Measurements from ENCODE around the gene SH3PXD2B. TPM values are rescaled to one million over a fixed set of nuclear protein-coding genes. Genes with fewer than 3 reads are reported as not detected.

SH3PXD2B gene
- total and polyA plus RNA-seq, 2 donors (not counting 1 experiment from before 2014, with no cell fraction given), result 12.6 to 21.1 TPM

DNA sequence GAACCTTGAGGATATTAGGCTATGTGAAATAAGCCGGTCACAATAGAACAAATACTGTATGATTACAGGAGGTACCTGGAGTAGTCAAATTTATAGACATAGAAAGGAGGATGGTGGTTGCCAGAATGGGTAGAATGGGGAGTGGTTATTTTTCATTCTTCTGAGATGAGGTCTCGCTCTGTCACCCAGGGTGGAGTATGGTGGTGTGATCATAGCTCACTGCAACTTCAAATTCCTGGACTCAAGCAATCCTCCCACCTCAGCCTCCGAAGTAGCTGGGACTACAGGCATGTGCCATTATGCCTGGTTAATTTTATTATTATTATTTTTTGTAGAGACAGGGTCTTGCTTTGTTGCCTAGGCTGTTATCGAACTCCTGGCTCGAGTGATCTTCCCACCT, 27.1 kb downstream of the SH3PXD2B start:
- H2AFZ ChIP-seq (ENCODE audit: low read length), result no peak overlapping the region
- H4K20me1 ChIP-seq (ENCODE audit: control insufficient read depth, extremely low read depth, insufficient read depth, low read length), result no peaks in the 10 kb centered on the region
- no peak overlapping the region for H3K4me2 ChIP-seq (ENCODE audit: extremely low read depth, insufficient read depth, low read length)
- no peaks in the 10 kb centered on the region for H3K27me3 ChIP-seq (ENCODE audit: control insufficient read depth, insufficient read depth, low read length)
- H3K36me3 ChIP-seq (ENCODE audit: control insufficient read depth, insufficient read depth, low read length), result no peaks in the 10 kb centered on the region
- no peak overlapping the region for H3K27ac ChIP-seq (ENCODE audit: insufficient read depth, low read length)
- H3K79me2 ChIP-seq (ENCODE audit: control insufficient read depth, insufficient read depth, low read length), result peaks cover 5% of the 10 kb centered on the region
- H3K4me1 ChIP-seq (ENCODE audit: control insufficient read depth, extremely low read depth, insufficient read depth, low read length), result peaks cover 14% of the 10 kb centered on the region
- no peak for TF ChIP-seq EZH2 (IDR thresholded peaks at IDR 0.05; ENCODE audit: low read length, missing control alignments)
- TF ChIP-seq, protein P1, sequence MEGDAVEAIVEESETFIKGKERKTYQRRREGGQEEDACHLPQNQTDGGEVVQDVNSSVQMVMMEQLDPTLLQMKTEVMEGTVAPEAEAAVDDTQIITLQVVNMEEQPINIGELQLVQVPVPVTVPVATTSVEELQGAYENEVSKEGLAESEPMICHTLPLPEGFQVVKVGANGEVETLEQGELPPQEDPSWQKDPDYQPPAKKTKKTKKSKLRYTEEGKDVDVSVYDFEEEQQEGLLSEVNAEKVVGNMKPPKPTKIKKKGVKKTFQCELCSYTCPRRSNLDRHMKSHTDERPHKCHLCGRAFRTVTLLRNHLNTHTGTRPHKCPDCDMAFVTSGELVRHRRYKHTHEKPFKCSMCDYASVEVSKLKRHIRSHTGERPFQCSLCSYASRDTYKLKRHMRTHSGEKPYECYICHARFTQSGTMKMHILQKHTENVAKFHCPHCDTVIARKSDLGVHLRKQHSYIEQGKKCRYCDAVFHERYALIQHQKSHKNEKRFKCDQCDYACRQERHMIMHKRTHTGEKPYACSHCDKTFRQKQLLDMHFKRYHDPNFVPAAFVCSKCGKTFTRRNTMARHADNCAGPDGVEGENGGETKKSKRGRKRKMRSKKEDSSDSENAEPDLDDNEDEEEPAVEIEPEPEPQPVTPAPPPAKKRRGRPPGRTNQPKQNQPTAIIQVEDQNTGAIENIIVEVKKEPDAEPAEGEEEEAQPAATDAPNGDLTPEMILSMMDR (conservative IDR thresholded peaks at IDR 0.05 in 1 of 2, IDR thresholded peaks at IDR 0.05 in 1 of 2; ENCODE audit: low read depth in 1 of 2, low read length in 2 of 2), result no peak
- no peak for DNase-seq (ENCODE audit: low read depth in 2 of 2)
- H3K9ac ChIP-seq (ENCODE audit: insufficient read depth, low read length), result no peak overlapping the region
- no peak overlapping the region for H3K4me3 ChIP-seq (replicated peaks in 1 of 4; ENCODE audit: control extremely low read depth in 1 of 4, insufficient read depth in 1 of 4, low read depth in 3 of 4, low read length in 4 of 4)
- H3K9me3 ChIP-seq (ENCODE audit: control insufficient read depth, insufficient read depth, low read depth, low read length), result no peaks in the 10 kb centered on the region

DNA sequence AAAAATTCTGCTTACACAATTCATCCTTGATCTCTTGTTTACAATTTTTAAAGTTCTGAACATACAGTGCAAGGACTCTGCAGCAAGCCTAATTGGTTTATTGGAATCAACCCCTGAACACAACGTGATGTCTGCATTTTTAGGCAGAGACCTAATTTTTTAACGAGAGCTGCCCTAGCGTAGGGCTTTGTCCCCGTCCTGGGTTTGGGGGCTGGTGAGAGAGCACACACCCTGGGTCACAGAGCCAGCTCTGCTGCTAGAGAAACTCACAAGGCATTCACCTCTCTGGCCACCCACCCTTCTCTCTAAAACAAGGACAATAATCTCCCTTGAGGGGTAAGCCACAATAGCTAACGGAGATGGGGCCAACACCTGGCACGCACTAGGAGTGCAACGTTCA, 28.2 kb downstream of the SH3PXD2B start:
- H3K9ac ChIP-seq (ENCODE audit: insufficient read depth, low read length), result no peak overlapping the region
- peaks cover 14% of the 10 kb centered on the region for H3K4me1 ChIP-seq (ENCODE audit: control insufficient read depth, extremely low read depth, insufficient read depth, low read length)
- no peak overlapping the region for H2AFZ ChIP-seq (ENCODE audit: low read length)
- H3K9me3 ChIP-seq (ENCODE audit: control insufficient read depth, insufficient read depth, low read depth, low read length), result no peaks in the 10 kb centered on the region
- H3K4me3 ChIP-seq (replicated peaks in 1 of 4; ENCODE audit: control extremely low read depth in 1 of 4, insufficient read depth in 1 of 4, low read depth in 3 of 4, low read length in 4 of 4), result no peak overlapping the region
- H3K79me2 ChIP-seq (ENCODE audit: control insufficient read depth, insufficient read depth, low read length), result peaks cover 5% of the 10 kb centered on the region
- H3K36me3 ChIP-seq (ENCODE audit: control insufficient read depth, insufficient read depth, low read length), result no peaks in the 10 kb centered on the region
- TF ChIP-seq, protein P1 (conservative IDR thresholded peaks at IDR 0.05 in 1 of 2, IDR thresholded peaks at IDR 0.05 in 1 of 2; ENCODE audit: low read depth in 1 of 2, low read length in 2 of 2), result no peak
- no peak for TF ChIP-seq EZH2 (IDR thresholded peaks at IDR 0.05; ENCODE audit: low read length, missing control alignments)
- DNase-seq (ENCODE audit: low read depth in 2 of 2), result peak in 1 of 2 donors; percentile 71
- no peaks in the 10 kb centered on the region for H3K27me3 ChIP-seq (ENCODE audit: control insufficient read depth, insufficient read depth, low read length)
- no peaks in the 10 kb centered on the region for H4K20me1 ChIP-seq (ENCODE audit: control insufficient read depth, extremely low read depth, insufficient read depth, low read length)
- H3K4me2 ChIP-seq (ENCODE audit: extremely low read depth, insufficient read depth, low read length), result no peak overlapping the region
- no peak overlapping the region for H3K27ac ChIP-seq (ENCODE audit: insufficient read depth, low read length)

DNA sequence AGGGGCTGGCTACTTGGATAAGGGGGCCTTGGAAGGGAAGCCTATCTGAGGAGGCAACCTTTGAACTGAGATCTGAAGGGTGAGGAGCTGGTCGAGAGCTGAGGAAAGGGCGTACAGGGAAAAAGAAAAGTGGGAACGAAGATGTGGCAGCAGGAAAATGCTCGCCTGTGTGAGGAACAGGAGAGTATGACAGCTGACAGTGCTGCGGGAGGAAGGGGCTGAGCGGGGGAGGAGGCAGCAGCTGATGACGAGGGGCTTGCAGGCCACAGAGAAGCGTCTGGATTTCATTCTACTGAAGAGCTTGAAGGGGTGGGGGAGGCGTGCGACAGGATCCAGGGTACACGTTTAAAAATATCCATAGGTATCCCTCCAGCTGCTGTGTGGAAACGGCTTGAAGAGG, 28.9 kb downstream of the SH3PXD2B start:
- Histone ChIP-seq H3K36me3 (ENCODE audit: control insufficient read depth, insufficient read depth, low read length) (no peaks in the 10 kb centered on the region), H3K27me3 (ENCODE audit: control insufficient read depth, insufficient read depth, low read length) (no peaks in the 10 kb centered on the region), H3K79me2 (ENCODE audit: control insufficient read depth, insufficient read depth, low read length) (peaks cover 5% of the 10 kb centered on the region), H2AFZ (ENCODE audit: low read length) (no peak overlapping the region), H3K27ac (ENCODE audit: insufficient read depth, low read length) (no peak overlapping the region), H4K20me1 (ENCODE audit: control insufficient read depth, extremely low read depth, insufficient read depth, low read length) (no peaks in the 10 kb centered on the region), H3K4me1 (ENCODE audit: control insufficient read depth, extremely low read depth, insufficient read depth, low read length) (peaks cover 19% of the 10 kb centered on the region), H3K9me3 (ENCODE audit: control insufficient read depth, insufficient read depth, low read depth, low read length) (no peaks in the 10 kb centered on the region), H3K4me3 (replicated peaks in 1 of 4; ENCODE audit: control extremely low read depth in 1 of 4, insufficient read depth in 1 of 4, low read depth in 3 of 4, low read length in 4 of 4) (no peak overlapping the region), H3K4me2 (ENCODE audit: extremely low read depth, insufficient read depth, low read length) (no peak overlapping the region), H3K9ac (ENCODE audit: insufficient read depth, low read length) (no peak overlapping the region)
- DNase-seq (ENCODE audit: low read depth in 2 of 2), result no peak
- TF ChIP-seq, protein P1 (conservative IDR thresholded peaks at IDR 0.05 in 1 of 2, IDR thresholded peaks at IDR 0.05 in 1 of 2; ENCODE audit: low read depth in 1 of 2, low read length in 2 of 2), result no peak
- TF ChIP-seq EZH2 (IDR thresholded peaks at IDR 0.05; ENCODE audit: low read length, missing control alignments), result no peak
